Activated T-cell treated with anti-CD3 and anti-CD28 coated beads, Interleukin-2, amount 50 U/mL, for 1 hour (primary cell): ENCODE results near the gene IGFBP1.

Experiments
- DNase-seq: peaks from one replicate; pipeline ENCODE4 v3.0.0-alpha.2; 2020

The IGFBP1 gene

GRCh38 chr7:45909561-45909960 lies 21.3 kb downstream of the IGFBP1 start:
- DNase-seq: no peak

GRCh38 chr7:45910855-45911254 lies 22.6 kb downstream of the IGFBP1 start:
- DNase-seq: no peak

GRCh38 chr7:45911311-45911710 lies 23.0 kb downstream of the IGFBP1 start:
- DNase-seq: no peak

- DNase-seq: no peak
These were observed 24.7 kb downstream of the IGFBP1 start for GRCh38 chr7:45912972-45913371.

- DNase-seq: no peak
These were observed 26.6 kb downstream of the IGFBP1 start for GRCh38 chr7:45914911-45915310.

GRCh38 chr7:45915606-45916005 lies 27.3 kb downstream of the IGFBP1 start:
- no peak for DNase-seq

- no peak for DNase-seq
These were observed 28.8 kb downstream of the IGFBP1 start for GRCh38 chr7:45917064-45917463.

- peak; percentile 76 for DNase-seq
These were observed 29.4 kb downstream of the IGFBP1 start for GRCh38 chr7:45917658-45918057.

GRCh38 chr7:45918556-45918955 lies 30.3 kb downstream of the IGFBP1 start:
- DNase-seq: no peak

GRCh38 chr7:45919231-45919784 lies 31.0 kb downstream of the IGFBP1 start:
- no peak for DNase-seq

GRCh38 chr7:45919993-45920459 lies 31.7 kb downstream of the IGFBP1 start:
- DNase-seq: no peak

GRCh38 chr7:45920502-45921380 lies 32.5 kb downstream of the IGFBP1 start, which contains the start of gene IGFBP3:
Gene IGFBP3 (minus strand): TSS chr7:45921272. CDS start chr7:45921140, 132 bp downstream.
- DNase-seq: peak; percentile 48

- no peak for DNase-seq
These were observed 33.1 kb downstream of the IGFBP1 start for GRCh38 chr7:45921381-45921698.

- peak; percentile 33 for DNase-seq
These were observed 33.6 kb downstream of the IGFBP1 start for GRCh38 chr7:45921699-45922519.

GRCh38 chr7:45922810-45923209 lies 34.5 kb downstream of the IGFBP1 start:
- DNase-seq: no peak

- peak; percentile 60 for DNase-seq
These were observed 35.0 kb downstream of the IGFBP1 start for GRCh38 chr7:45923290-45923689.

- no peak for DNase-seq
These were observed 35.5 kb downstream of the IGFBP1 start for GRCh38 chr7:45923818-45924217.

GRCh38 chr7:45924283-45924682 lies 36.0 kb downstream of the IGFBP1 start:
- DNase-seq: no peak

- no peak for DNase-seq
These were observed 39.4 kb downstream of the IGFBP1 start for GRCh38 chr7:45927721-45928120.

- DNase-seq: no peak
These were observed 42.7 kb downstream of the IGFBP1 start for GRCh38 chr7:45930967-45931366.

GRCh38 chr7:45937301-45937700 lies 49.0 kb downstream of the IGFBP1 start:
- DNase-seq: no peak

- DNase-seq: no peak
These were observed 49.6 kb downstream of the IGFBP1 start for GRCh38 chr7:45937862-45938261.

GRCh38 chr7:45938626-45939302 lies 50.5 kb downstream of the IGFBP1 start:
- DNase-seq: no peak
